ENCODE results near the gene FMN1. TPM values are rescaled to one million over a fixed set of nuclear protein-coding genes. Genes with fewer than 3 reads are reported as not detected.

Gene FMN1
- total and polyA plus RNA-seq, 2 of the 8 experiments (the other 6 are each of a cell fraction or from before 2014, with no cell fraction given) = 0.27 to 3.7 TPM

GRCh38 chr15:32743411-32744140 is 450.9 kb downstream of the FMN1 start:
- no peak overlapping the region for H2BK20ac ChIP-seq (ENCODE audit: low read length)
- no peaks in the 10 kb centered on the region for H3K27me3 ChIP-seq (replicated peaks in 1 of 4; ENCODE audit: control insufficient read depth in 3 of 4, extremely low read depth in 1 of 4, insufficient read depth in 3 of 4, low read length in 3 of 4)
- H4K20me1 ChIP-seq (replicated peaks in 1 of 2; ENCODE audit: control insufficient read depth in 1 of 2, insufficient read depth in 2 of 2, low read length in 2 of 2) = no peaks in the 10 kb centered on the region
- H4K8ac ChIP-seq (ENCODE audit: extremely low read depth, insufficient read depth, low read length) = no peak overlapping the region
- no peaks in the 10 kb centered on the region for H3K79me2 ChIP-seq (ENCODE audit: control insufficient read depth in 1 of 2, insufficient read depth in 2 of 2, low read length in 2 of 2)
- 0 out of 4 replicates have a peak, but pooled peaks cover 0 to 2% of the 10 kb centered on the region in 2 experiments for H3K9me3 ChIP-seq (ENCODE audit: insufficient read depth in 2 of 2, low read depth in 1 of 2, low read length in 1 of 2)
- H2AFZ ChIP-seq (ENCODE audit: low read length) = no peak overlapping the region
- H3K4me2 ChIP-seq (ENCODE audit: insufficient read depth in 1 of 2, low read depth in 2 of 2, low read length in 2 of 2) = no peak overlapping the region
- no peak overlapping the region for H2BK12ac ChIP-seq (ENCODE audit: low read depth, low read length)
- H3K23ac ChIP-seq (ENCODE audit: insufficient read length) = no peak overlapping the region
- no peak overlapping the region for H2BK15ac ChIP-seq (ENCODE audit: low read length)
- H3K14ac ChIP-seq (ENCODE audit: insufficient read length) = no peak overlapping the region
- no peak overlapping the region for H3K9ac ChIP-seq (replicated peaks in 1 of 4; ENCODE audit: extremely low read depth in 1 of 4, low read depth in 3 of 4, low read length in 3 of 4)
- H3K4me3 ChIP-seq (ENCODE audit: extremely low read depth in 1 of 4, insufficient read depth in 2 of 4, low read depth in 3 of 4, low read length in 4 of 4) = no peak overlapping the region
- no peak overlapping the region for H4K91ac ChIP-seq (replicated peaks; ENCODE audit: insufficient read length, low read length)
- no peak overlapping the region for H3K56ac ChIP-seq (replicated peaks; ENCODE audit: insufficient read length, low read depth, low read length)
- whole genome bisulfite sequencing, 2 experiments (ENCODE audit: extremely low coverage in 1 of 2, insufficient coverage in 1 of 2, insufficient read length in 1 of 2, insufficient replicate concordance in 2 of 2, low coverage in 1 of 2, low lambda C conversion rate in 2 of 2, missing lambda C conversion rate in 1 of 2) = 78% methylated on average over 5 of the region's 5 CpGs; no CpG with 5 or more reads in 1 of the 2 experiments
- DNase-seq (ENCODE audit: low read depth in 1 of 2, low spot score in 2 of 2) (no peak), FAIRE-seq (no peak)
- H2BK5ac ChIP-seq (ENCODE audit: low read depth, low read length) = no peak overlapping the region
- H3K18ac ChIP-seq (ENCODE audit: extremely low read depth, low read length) = no peak overlapping the region
- no peak overlapping the region for H4K5ac ChIP-seq (ENCODE audit: insufficient read length, low read depth, low read length)
- no peaks in the 10 kb centered on the region for H3K79me1 ChIP-seq (ENCODE audit: low read depth, low read length)
- ChIA-PET CTCF (ENCODE audit: partially characterized antibody) (interaction anchor here (0.6 to 0.8 kb wide), 2 partner anchors 19 to 431 kb away, joined by 3 to 4 read pairs; no protein-coding TSS in a partner anchor), POLR2A (ENCODE audit: partially characterized antibody) (no interaction called here)
- no peak overlapping the region for H3K4ac ChIP-seq (replicated peaks; ENCODE audit: insufficient read length, low read depth, low read length)
- 0 out of 2 replicates have a peak, but pooled peaks cover 1% of the 10 kb centered on the region for H3K23me2 ChIP-seq (ENCODE audit: low read depth, low read length)
- no peak overlapping the region for H3K27ac ChIP-seq (ENCODE audit: low read depth, low read length)
- no peaks in the 10 kb centered on the region for H3K36me3 ChIP-seq (ENCODE audit: control insufficient read depth in 2 of 4, insufficient read depth in 4 of 4, low read length in 3 of 4)
- H3K4me1 ChIP-seq (replicated peaks in 1 of 4; ENCODE audit: control insufficient read depth in 3 of 4, insufficient read depth in 4 of 4, low read length in 3 of 4) = peaks cover 0 to 4% (median 1%) of the 10 kb centered on the region in 4 experiments; a peak in 2 of 7 replicates
- no peak overlapping the region for H2BK120ac ChIP-seq (replicated peaks; ENCODE audit: low read depth, low read length)
- H2AK5ac ChIP-seq (ENCODE audit: low read depth, low read length) = no peak overlapping the region
- TF ChIP-seq HDAC6 (IDR thresholded peaks at IDR 0.05; ENCODE audit: low read depth, low read length) (no peak), CBX8 (IDR thresholded peaks at IDR 0.05; ENCODE audit: borderline replicate concordance, low read depth, low read length) (no peak), TCF12 (IDR thresholded peaks at IDR 0.05; ENCODE audit: low read depth, low read length) (no peak), CBX5 (IDR thresholded peaks at IDR 0.05; ENCODE audit: low read depth, low read length) (no peak), NANOG (IDR thresholded peaks at IDR 0.05; ENCODE audit: insufficient read depth, low read depth, low read length, poor library complexity, severe bottlenecking) (no peak), EGR1 (IDR thresholded peaks at IDR 0.05; ENCODE audit: borderline replicate concordance, low read depth, low read length) (no peak), CEBPB (IDR thresholded peaks at IDR 0.05; ENCODE audit: low read depth, low read length) (no peak)
- TF ChIP-seq, protein P1, sequence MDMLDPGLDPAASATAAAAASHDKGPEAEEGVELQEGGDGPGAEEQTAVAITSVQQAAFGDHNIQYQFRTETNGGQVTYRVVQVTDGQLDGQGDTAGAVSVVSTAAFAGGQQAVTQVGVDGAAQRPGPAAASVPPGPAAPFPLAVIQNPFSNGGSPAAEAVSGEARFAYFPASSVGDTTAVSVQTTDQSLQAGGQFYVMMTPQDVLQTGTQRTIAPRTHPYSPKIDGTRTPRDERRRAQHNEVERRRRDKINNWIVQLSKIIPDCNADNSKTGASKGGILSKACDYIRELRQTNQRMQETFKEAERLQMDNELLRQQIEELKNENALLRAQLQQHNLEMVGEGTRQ (IDR thresholded peaks at IDR 0.05; ENCODE audit: low read length) = no peak
